OCI-M1 (cell line): ENCODE measurements around the gene PRCD.
"Not testable (repeated sequence)": the region's sequence is repeated elsewhere in the genome, so short reads cannot be mapped to it uniquely, and the experiment has no call there.

ENCODE experiments used
- DNase-seq: peaks from one replicate; lab custom pipeline; 2025; lab: John Stamatoyannopoulos, UW

PRCD gene

GRCh38 chr17:76556765-76557367, 17.0 kb downstream of the PRCD start:
- peak; percentile 70 for DNase-seq

- peak; percentile 96 for DNase-seq
Measured at GRCh38 chr17:76557368-76558197, 17.7 kb downstream of the PRCD start.

- peak; percentile 63 for DNase-seq
Measured at GRCh38 chr17:76558198-76559095, 18.6 kb downstream of the PRCD start.

- DNase-seq, result not testable (repeated sequence)
Measured at GRCh38 chr17:76559460-76559859, 19.6 kb downstream of the PRCD start.

- no peak for DNase-seq
Measured at GRCh38 chr17:76560036-76560876, 20.4 kb downstream of the PRCD start.

- no peak for DNase-seq
Measured at GRCh38 chr17:76560877-76561221, 21.0 kb downstream of the PRCD start.

GRCh38 chr17:76561332-76561731, 21.5 kb downstream of the PRCD start:
- DNase-seq, result no peak

- no peak for DNase-seq
Measured at GRCh38 chr17:76561799-76562268, 22.0 kb downstream of the PRCD start.

GRCh38 chr17:76562734-76563148, 22.9 kb downstream of the PRCD start:
- DNase-seq, result no peak

- DNase-seq, result not testable (repeated sequence)
Measured at GRCh38 chr17:76563359-76563758, 23.5 kb downstream of the PRCD start.

GRCh38 chr17:76564991-76565727, 25.3 kb downstream of the PRCD start:
- DNase-seq, result not testable (repeated sequence)

GRCh38 chr17:76565728-76566612, 26.1 kb downstream of the PRCD start:
- no peak for DNase-seq

GRCh38 chr17:76566613-76566943, 26.7 kb downstream of the PRCD start:
- no peak for DNase-seq

- no peak for DNase-seq
Measured at GRCh38 chr17:76566988-76567431, 27.2 kb downstream of the PRCD start.

- peak; percentile 75 for DNase-seq
Measured at GRCh38 chr17:76567634-76568432, 28.0 kb downstream of the PRCD start.

GRCh38 chr17:76568811-76569221, 29.0 kb downstream of the PRCD start:
- no peak for DNase-seq

- no peak for DNase-seq
Measured at GRCh38 chr17:76569607-76570279, 29.9 kb downstream of the PRCD start.

GRCh38 chr17:76570457-76570856, 30.6 kb downstream of the PRCD start:
- no peak for DNase-seq
